ENCODE results near the gene SULT2B1.

GRCh38 chr19:48539503-48540096 lies 12.4 kb upstream of the SULT2B1 start:
- TF ChIP-seq GATA3 (IDR thresholded peaks at IDR 0.05; ENCODE audit: low read depth, low read length) (no peak), GATA2 (IDR thresholded peaks at IDR 0.05; ENCODE audit: low read depth, low read length) (no peak)

All from SH-SY5Y (cell line).